Thyroid gland (tissue), 4 donors: ENCODE results near the gene FASLG.

Experiments used
- CTCF ChIP-seq, 6 experiments: fragments of 200-600 bp in 3 of 6; fragments of 450-650 bp in 3 of 6; sonication (generic) in 3 of 6; IDR thresholded peaks; one replicate each; pipeline ENCODE4 v1.5.1; 2016 to 2019; ENCODE audit warnings: antibody characterized with exemption in 6 of 6, mild to moderate bottlenecking in 2 of 6, inconsistent platforms in 1 of 6, moderate library complexity in 1 of 6
- POLR2A ChIP-seq, 2 donors: fragments of 450-650 bp; IDR thresholded peaks; one replicate each; pipeline ENCODE4 v1.6.1; 2017; ENCODE audit warnings: antibody characterized with exemption in 2 of 2, mild to moderate bottlenecking in 2 of 2, moderate library complexity in 1 of 2

GRCh38 chr1:172658871-172659453 lies at the start of gene FASLG:
- TF ChIP-seq CTCF (IDR thresholded peaks at IDR 0.05) = no peak
- TF ChIP-seq POLR2A (IDR thresholded peaks at IDR 0.05) = no peak
